K562 (cell line): Measurements from ENCODE around the gene RASSF7. TPM values are rescaled to one million over a fixed set of nuclear protein-coding genes. Genes with fewer than 3 reads are reported as not detected.

Experiments
- ATAC-seq: fragments of 200-7000 bp; cut with Tn5 transposase; 3 replicates; pipeline ENCODE4 v1.9.1; 2020; ENCODE audit warnings: moderate library complexity
- BruUV-seq: library from RNA; stranded (reverse); fragments of 400-500 nt; replicated peaks from 2 replicates; lab custom pipeline; 2021; lab: Mats Ljungman, UMichigan
- CTCF ChIA-PET: fragments of 300-600 bp; formaldehyde crosslinking; extraction: SDS; loops from one replicate; lab custom pipeline; 2021; ENCODE audit warnings: low intra/inter-chr PET ratio; lab: Yijun Ruan, JAX
- POLR2A ChIA-PET: fragments of 300-600, 350-650 bp; sonication (Branson Sonifier 250); formaldehyde crosslinking; extraction: SDS; loops from one replicate; lab custom pipeline; 2021; ENCODE audit warnings: antibody characterized with exemption, inconsistent platforms; lab: Yijun Ruan, JAX
- DNase-seq, 4 experiments: peaks; one replicate each; pipeline versions ENCODE4 v3.0.0 to v3.0.0-alpha.2; 2011 to 2018; ENCODE audit warnings: low spot score in 3 of 4, mixed read lengths in 3 of 4; ENCODE audit errors: extremely low read depth in 1 of 4
- FAIRE-seq: peaks from 2 replicates; lab custom pipeline; 2011; peaks lifted over from hg19 to GRCh38; lab: Jason Lieb, UNC
- H2AFZ ChIP-seq: 2 replicates; pipeline ENCODE4 v1.6.0; 2011; ENCODE audit warnings: low read depth, low read length, control low read depth, inconsistent platforms
- H3K27ac ChIP-seq: fragments of 200-600 bp; 3 replicates; pipeline ENCODE4 v1.8.0; 2011; ENCODE audit warnings: low read depth, mild to moderate bottlenecking, control low read depth, inconsistent platforms, low read length, moderate library complexity, mixed read lengths; ENCODE audit errors: extremely low read depth
- H3K27me3 ChIP-seq, 2 experiments: fragments of 300-600 bp in 1 of 2; 2 replicates in 1 of 2; 3 replicates in 1 of 2; pipeline versions ENCODE4 v1.6.0 to v1.8.0; 2011; ENCODE audit warnings: inconsistent platforms in 2 of 2, low read length in 2 of 2, mild to moderate bottlenecking in 1 of 2, mixed read lengths in 1 of 2, moderate library complexity in 1 of 2; ENCODE audit not compliant: control insufficient read depth in 2 of 2, insufficient read depth in 2 of 2
- H3K36me3 ChIP-seq: fragments of 300-600 bp; 3 replicates; pipeline ENCODE4 v1.8.0; 2011; ENCODE audit warnings: mild to moderate bottlenecking, low read length, inconsistent platforms; ENCODE audit not compliant: control insufficient read depth, insufficient read depth
- H3K4me1 ChIP-seq, 2 experiments: fragments of 200-600 bp in 1 of 2; replicated peaks in 1 of 2; 2 replicates in 1 of 2; 3 replicates in 1 of 2; pipeline versions ENCODE4 v1.5.1 to v1.8.0; 2011; ENCODE audit warnings: inconsistent platforms in 2 of 2, low read length in 2 of 2, mild to moderate bottlenecking in 1 of 2, mixed read lengths in 1 of 2, moderate library complexity in 1 of 2; ENCODE audit not compliant: control insufficient read depth in 2 of 2, insufficient read depth in 2 of 2
- H3K4me2 ChIP-seq: 2 replicates; pipeline ENCODE4 v1.6.1; 2011; ENCODE audit warnings: low read length, control low read depth, inconsistent platforms, mixed read lengths; ENCODE audit not compliant: insufficient read depth
- H3K4me3 ChIP-seq: fragments of 200-600 bp; sonication (generic), shearing (Covaris generic); 2 replicates; pipeline ENCODE4 v1.5.1; 2016; ENCODE audit warnings: control low read depth, inconsistent platforms
- H3K79me2 ChIP-seq: fragments of 200-600 bp; 3 replicates; pipeline ENCODE4 v1.8.0; 2011; ENCODE audit warnings: low read length, inconsistent platforms; ENCODE audit not compliant: control insufficient read depth, insufficient read depth
- H3K9ac ChIP-seq, 2 experiments: 2 replicates each; pipeline versions ENCODE4 v1.6.0 to v1.6.1; 2011; ENCODE audit warnings: low read depth in 2 of 2, low read length in 2 of 2, control low read depth in 1 of 2, inconsistent platforms in 1 of 2, mild to moderate bottlenecking in 1 of 2, mixed read lengths in 1 of 2; ENCODE audit not compliant: insufficient read depth in 1 of 2
- H3K9me1 ChIP-seq: one replicate; pipeline ENCODE4 v1.6.0; 2011; ENCODE audit warnings: inconsistent platforms, mild to moderate bottlenecking, low read length, moderate library complexity; ENCODE audit not compliant: control insufficient read depth, insufficient read depth
- H3K9me3 ChIP-seq: replicated peaks from 2 replicates; pipeline ENCODE4 v1.5.1; 2011; ENCODE audit warnings: low read depth, low read length, inconsistent platforms; ENCODE audit not compliant: control insufficient read depth, insufficient read depth
- H4K20me1 ChIP-seq: replicated peaks from 2 replicates; pipeline ENCODE4 v1.6.1; 2011; ENCODE audit warnings: low read length, inconsistent platforms, mixed read lengths; ENCODE audit not compliant: control insufficient read depth, insufficient read depth
- BRF1 ChIP-seq: IDR thresholded peaks from 3 replicates; pipeline ENCODE4 v1.6.1; 2011; ENCODE audit warnings: borderline replicate concordance, mild to moderate bottlenecking; ENCODE audit not compliant: insufficient read length; ENCODE audit errors: extremely low read depth
- E2F3 ChIP-seq: fragments of 250-450 bp; sonication (Bioruptor Pico); IDR thresholded peaks from 2 replicates; pipeline ENCODE4 v1.4.0; 2020; ENCODE audit warnings: mild to moderate bottlenecking
- GATAD2B ChIP-seq: fragments of 450-650 bp; IDR thresholded peaks from 2 replicates; pipeline ENCODE4 v1.6.1; 2017; ENCODE audit warnings: mild to moderate bottlenecking, borderline replicate concordance
- HDAC1 ChIP-seq, 2 experiments: fragments of 450-650 bp; IDR thresholded peaks; 2 replicates each; pipeline ENCODE4 v1.6.1; 2016 to 2017; ENCODE audit warnings: inconsistent platforms in 1 of 2, mild to moderate bottlenecking in 1 of 2, moderate library complexity in 1 of 2
- HMG20A ChIP-seq: fragments of 450-650 bp; formaldehyde crosslinking; conservative IDR thresholded peaks from 2 replicates; pipeline ENCODE4 v1.4.0; 2020; ENCODE audit warnings: mild to moderate bottlenecking, mixed read lengths
- MXI1 ChIP-seq: IDR thresholded peaks from 2 replicates; pipeline ENCODE4 v1.6.1; 2011; ENCODE audit warnings: low read depth, mild to moderate bottlenecking, improper control_type of control experiment, low read length
- NR2F6 ChIP-seq: fragments of 450-650 bp; formaldehyde crosslinking; IDR thresholded peaks from 2 replicates; pipeline ENCODE4 v1.4.0; 2020; ENCODE audit warnings: mild to moderate bottlenecking
- NRF1 ChIP-seq, 2 experiments: fragments of 450-650 bp; IDR thresholded peaks in 1 of 2; conservative IDR thresholded peaks in 1 of 2; 2 replicates each; pipeline ENCODE4 v1.6.1; 2014; ENCODE audit warnings: mild to moderate bottlenecking in 2 of 2
- PML ChIP-seq: IDR thresholded peaks from 2 replicates; pipeline ENCODE4 v1.6.1; 2012; ENCODE audit warnings: low read length, inconsistent platforms
- RBM22 ChIP-seq: fragments of 200-400 bp; formaldehyde crosslinking; IDR thresholded peaks from 2 replicates; pipeline ENCODE4 v1.6.1; 2018; ENCODE audit warnings: low read length, low read depth; ENCODE audit not compliant: poor library complexity, severe bottlenecking
- SIN3B ChIP-seq: fragments of 450-650 bp; IDR thresholded peaks from 2 replicates; pipeline ENCODE4 v1.6.1; 2017; ENCODE audit warnings: low read depth, mild to moderate bottlenecking, moderate library complexity
- SP2 ChIP-seq: IDR thresholded peaks from 2 replicates; pipeline ENCODE4 v1.6.1; 2011; ENCODE audit warnings: mild to moderate bottlenecking, low read depth, low read length, moderate library complexity; ENCODE audit not compliant: poor library complexity, severe bottlenecking; ENCODE audit errors: extremely low read depth
- TFAM ChIP-seq: fragments of 250-450 bp; sonication (Bioruptor Pico); conservative IDR thresholded peaks from 2 replicates; pipeline ENCODE4 v1.5.0; 2021; ENCODE audit warnings: mild to moderate bottlenecking, moderate library complexity
- ZNF121 ChIP-seq: sonication (generic); formaldehyde crosslinking; conservative IDR thresholded peaks from 2 replicates; pipeline ENCODE4 v1.8.0; 2022; ENCODE audit warnings: missing genetic modification reagents
- ZNF431 ChIP-seq: sonication (generic); formaldehyde crosslinking; IDR thresholded peaks from 2 replicates; pipeline ENCODE4 v1.8.0; 2022; ENCODE audit warnings: mild to moderate bottlenecking, missing genetic modification reagents
- WGBS: fragments of 100-300 bp; shearing (Covaris generic); methylation state at CpG from one replicate; pipeline ENCODE4 v1.1.6; 2016; ENCODE audit warnings: low coverage, mixed read lengths; ENCODE audit not compliant: insufficient coverage; ENCODE audit errors: missing lambda C conversion rate; 5-methylcytosine and 5-hydroxymethylcytosine counted together
- in situ Hi-C: fragments of 300-500 bp; cut with MboI; formaldehyde crosslinking; loops from 4 replicates; pipeline ENCODE4 v1.15.0; 2018; ENCODE audit warnings: inconsistent platforms, mixed read lengths
- intact Hi-C: fragments of 100-400 bp; cut with micrococcal nuclease; formaldehyde crosslinking; loops from 2 replicates; pipeline ENCODE4 v1.14.2; 2022
- polyA plus RNA-seq, 8 experiments: library from polyadenylated mRNA; depleted of rRNA in 4 of 8; stranded (reverse) in 5 of 8; unstranded in 3 of 8; fragments of >200 nt; fragmentation: Nextera tagmentation in 2 of 8; fragmentation: Illumina TruSeq in 1 of 8; extraction: Ambion mirVana in 2 of 8; extraction: Trizol in 1 of 8; gene quantifications; 2 replicates each; pipeline versions ENCODE4 v1.2.1 to v1.2.3, GENCODE V29; 2011 to 2014; ENCODE audit warnings: inconsistent platforms in 1 of 8, missing spikeins in 1 of 8
- total RNA-seq, 7 experiments: library from RNA; depleted of rRNA in 6 of 7; stranded (reverse); fragments of >200 nt in 6 of 7; fragmentation: Illumina TruSeq in 2 of 7; extraction: Trizol in 2 of 7; gene quantifications; 2 replicates each; pipeline versions ENCODE4 v1.2.1 to v1.2.3, GENCODE V29; 2011 to 2021; ENCODE audit warnings: low replicate concordance in 1 of 7
- TF ChIP-seq, protein P1 (sequence below): sonication (generic); formaldehyde crosslinking; IDR thresholded peaks from 2 replicates; pipeline ENCODE4 v1.9.0; 2022; ENCODE audit warnings: mild to moderate bottlenecking, missing genetic modification reagents
- TF ChIP-seq, protein P2 (sequence below): IDR thresholded peaks from 2 replicates; pipeline ENCODE4 v1.6.1; 2012; ENCODE audit warnings: low read depth, low read length, improper control_type of control experiment, borderline replicate concordance
- TF ChIP-seq, protein P3 (sequence below): sonication (generic); formaldehyde crosslinking; IDR thresholded peaks from 2 replicates; pipeline ENCODE4 v1.8.1; 2023; ENCODE audit warnings: mild to moderate bottlenecking, missing genetic modification reagents, moderate library complexity

RASSF7 gene
- total and polyA plus RNA-seq, 9 of the 15 experiments (the other 6 are each of a cell fraction or from before 2014, with no cell fraction given), result 0.41 to 45.2 (median 18.6) TPM

DNA sequence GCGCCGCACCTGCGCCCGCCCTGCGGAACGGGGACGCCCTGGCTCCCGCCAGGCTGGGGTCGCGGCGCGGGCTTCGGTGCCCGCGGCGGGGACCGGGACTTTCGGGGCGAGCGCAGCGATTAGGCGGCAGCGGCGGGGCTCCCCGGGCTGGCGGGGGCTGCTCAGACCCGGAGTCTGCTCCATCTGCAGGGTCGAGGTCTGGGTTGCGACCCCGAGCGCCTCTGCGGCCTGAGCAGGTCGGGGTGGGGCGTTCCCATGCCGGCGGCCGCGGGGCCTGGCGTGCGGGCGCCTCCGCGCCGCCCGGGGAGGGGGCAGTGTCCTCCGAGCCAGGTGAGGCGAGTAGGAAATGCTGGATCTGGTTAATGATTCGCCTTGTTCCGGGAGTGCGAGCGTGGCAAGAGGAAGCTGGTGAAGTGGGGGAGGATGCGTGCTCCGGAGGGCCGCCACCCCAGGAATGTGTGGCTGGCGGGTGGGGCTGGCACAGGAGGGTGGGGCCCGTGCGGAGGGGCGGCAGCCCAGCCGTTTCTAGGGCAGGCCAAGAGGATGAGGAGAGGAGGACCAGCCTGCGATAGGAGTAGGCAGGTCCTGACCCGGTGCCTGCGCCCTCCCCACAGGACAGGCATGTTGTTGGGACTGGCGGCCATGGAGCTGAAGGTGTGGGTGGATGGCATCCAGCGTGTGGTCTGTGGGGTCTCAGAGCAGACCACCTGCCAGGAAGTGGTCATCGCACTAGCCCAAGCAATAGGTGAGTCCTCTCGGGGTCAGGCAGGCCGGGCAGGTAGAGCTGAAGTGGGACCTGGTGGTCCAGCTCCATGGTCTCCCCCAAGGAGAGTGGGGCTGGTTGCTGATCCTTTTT, 606 bp downstream of the RASSF7 start:
- peak overlapping the region; percentile 61; the same call in 2 of the 3 replicates for H3K27ac ChIP-seq
- H3K4me2 ChIP-seq, result peak overlapping the region; percentile 77
- peak; percentile 51 to 52; a peak in 2 of 4 replicates for TF ChIP-seq NRF1 (conservative IDR thresholded peaks at IDR 0.05 in 1 of 2, IDR thresholded peaks at IDR 0.05 in 1 of 2)
- no peak for TF ChIP-seq SP2
- TF ChIP-seq, protein P1, sequence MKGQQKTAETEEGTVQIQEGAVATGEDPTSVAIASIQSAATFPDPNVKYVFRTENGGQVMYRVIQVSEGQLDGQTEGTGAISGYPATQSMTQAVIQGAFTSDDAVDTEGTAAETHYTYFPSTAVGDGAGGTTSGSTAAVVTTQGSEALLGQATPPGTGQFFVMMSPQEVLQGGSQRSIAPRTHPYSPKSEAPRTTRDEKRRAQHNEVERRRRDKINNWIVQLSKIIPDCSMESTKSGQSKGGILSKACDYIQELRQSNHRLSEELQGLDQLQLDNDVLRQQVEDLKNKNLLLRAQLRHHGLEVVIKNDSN (CRISPR knock-in tag), result no peak
- TF ChIP-seq BRF1, result no peak
- TF ChIP-seq, protein P2, sequence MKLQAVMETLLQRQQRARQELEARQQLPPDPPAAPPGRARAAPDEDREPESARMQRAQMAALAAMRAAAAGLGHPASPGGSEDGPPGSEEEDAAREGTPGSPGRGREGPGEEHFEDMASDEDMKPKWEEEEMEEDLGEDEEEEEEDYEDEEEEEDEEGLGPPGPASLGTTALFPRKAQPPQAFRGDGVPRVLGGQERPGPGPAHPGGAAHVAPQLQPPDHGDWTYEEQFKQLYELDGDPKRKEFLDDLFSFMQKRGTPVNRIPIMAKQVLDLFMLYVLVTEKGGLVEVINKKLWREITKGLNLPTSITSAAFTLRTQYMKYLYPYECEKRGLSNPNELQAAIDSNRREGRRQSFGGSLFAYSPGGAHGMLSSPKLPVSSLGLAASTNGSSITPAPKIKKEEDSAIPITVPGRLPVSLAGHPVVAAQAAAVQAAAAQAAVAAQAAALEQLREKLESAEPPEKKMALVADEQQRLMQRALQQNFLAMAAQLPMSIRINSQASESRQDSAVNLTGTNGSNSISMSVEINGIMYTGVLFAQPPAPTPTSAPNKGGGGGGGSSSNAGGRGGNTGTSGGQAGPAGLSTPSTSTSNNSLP, result no peak
- TF ChIP-seq PML, result no peak
- 0 out of 2 replicates have a peak, but pooled peaks have one; percentile 4 for TF ChIP-seq MXI1
- TF ChIP-seq ZNF121 (CRISPR knock-in tag), result no peak
- peak; percentile 58; the same call in 1 of the 2 replicates for TF ChIP-seq SIN3B
- TF ChIP-seq E2F3 (CRISPR knock-in tag), result 0 out of 2 replicates have a peak, but pooled peaks have one; percentile 41
- no peak for TF ChIP-seq ZNF431
- no peak for TF ChIP-seq RBM22
- TF ChIP-seq HDAC1 (IDR thresholded peaks at IDR 0.05), result no peak
- TF ChIP-seq GATAD2B, result 0 out of 2 replicates have a peak, but pooled peaks have one; percentile 58
- no peak for TF ChIP-seq NR2F6 (CRISPR knock-in tag)
- TF ChIP-seq TFAM (CRISPR knock-in tag), result no peak
- TF ChIP-seq, protein P3, sequence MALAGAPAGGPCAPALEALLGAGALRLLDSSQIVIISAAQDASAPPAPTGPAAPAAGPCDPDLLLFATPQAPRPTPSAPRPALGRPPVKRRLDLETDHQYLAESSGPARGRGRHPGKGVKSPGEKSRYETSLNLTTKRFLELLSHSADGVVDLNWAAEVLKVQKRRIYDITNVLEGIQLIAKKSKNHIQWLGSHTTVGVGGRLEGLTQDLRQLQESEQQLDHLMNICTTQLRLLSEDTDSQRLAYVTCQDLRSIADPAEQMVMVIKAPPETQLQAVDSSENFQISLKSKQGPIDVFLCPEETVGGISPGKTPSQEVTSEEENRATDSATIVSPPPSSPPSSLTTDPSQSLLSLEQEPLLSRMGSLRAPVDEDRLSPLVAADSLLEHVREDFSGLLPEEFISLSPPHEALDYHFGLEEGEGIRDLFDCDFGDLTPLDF (CRISPR knock-in tag), result 0 out of 2 replicates have a peak, but pooled peaks have one; percentile 30
- TF ChIP-seq HMG20A (CRISPR knock-in tag), result no peak

More for the DNA sequence above, 606 bp downstream of the RASSF7 start:
- in situ Hi-C loops (no loop called here), intact Hi-C loops (loop anchor here (10.0 kb wide), 1 partner anchor 233 kb away; the partner anchor contains the start of genes CEND1 and SLC25A22)
- 10% methylated on average over 35 of the region's 67 CpGs for WGBS
- Histone ChIP-seq H3K9me1 (peaks cover 2% of the 10 kb centered on the region), H2AFZ (peak overlapping the region; percentile 81; the same call in 1 of the 2 replicates), H3K27me3 (no peaks in the 10 kb centered on the region), H3K36me3 (peaks cover 26% of the 10 kb centered on the region; the same call in 2 of the 3 replicates), H3K79me2 (peaks cover 28% of the 10 kb centered on the region), H3K4me1 (peaks cover 22 to 84% of the 10 kb centered on the region in 2 experiments), H3K4me3 (peak overlapping the region; percentile 95), H3K9ac (peak overlapping the region; percentile 56 to 93), H3K9me3 (no peaks in the 10 kb centered on the region), H4K20me1 (0 out of 2 replicates have a peak, but pooled peaks cover 5% of the 10 kb centered on the region)
- DNase-seq (peak in 3 of 4 experiments; percentile 37 to 51 (median 47)), FAIRE-seq (no peak), ATAC-seq (peak; percentile 17)
- no TSS peak for BruUV-seq
- ChIA-PET POLR2A (interaction anchor here (0.6 kb wide), 1 partner anchor 88 kb away, joined by 3 read pairs; no protein-coding TSS in a partner anchor), CTCF (no interaction called here)
